ENCODE results near the gene TMEM250. TPM values are rescaled to one million over a fixed set of nuclear protein-coding genes. Genes with fewer than 3 reads are reported as not detected.

The TMEM250 gene
- total and polyA plus RNA-seq, 4 experiments from 2014 or later: 46.7 to 67.3 (median 53.9) TPM

- Histone ChIP-seq H3K4me3 (ENCODE audit: low read length in 2 of 2) (no peak overlapping the region), H3K27me3 (ENCODE audit: insufficient read depth, low read length) (no peaks in the 10 kb centered on the region), H3K4me1 (ENCODE audit: insufficient read depth, low read length) (no peaks in the 10 kb centered on the region), H3K36me3 (ENCODE audit: insufficient read depth, low read length) (no peaks in the 10 kb centered on the region), H3K27ac (ENCODE audit: low read depth, low read length) (no peak overlapping the region), H3K9me3 (ENCODE audit: control insufficient read depth in 1 of 2, low read length in 2 of 2) (no peaks in the 10 kb centered on the region)
- H3K4me3 Mint-ChIP-seq: no peak overlapping the region
- intact Hi-C loops (cut with micrococcal nuclease): no loop called here
- ChIA-PET POLR2A (ENCODE audit: partially characterized antibody) (no interaction called here), CTCF (ENCODE audit: partially characterized antibody) (no interaction called here)
- H3K36me3 Mint-ChIP-seq: no peaks in the 10 kb centered on the region
- DNase-seq: no peak
- H3K4me1 Mint-ChIP-seq: no peaks in the 10 kb centered on the region
- H3K27ac Mint-ChIP-seq: no peak overlapping the region
- peaks cover 5 to 15% of the 10 kb centered on the region in 2 donors for H3K27me3 Mint-ChIP-seq
- H3K9me3 Mint-ChIP-seq: no peaks in the 10 kb centered on the region
Observed at GRCh38 chr9:136156209-136157120, 37.8 kb upstream of the TMEM250 start.

- Histone ChIP-seq H3K27me3 (ENCODE audit: insufficient read depth, low read length) (no peaks in the 10 kb centered on the region), H3K9me3 (ENCODE audit: control insufficient read depth in 1 of 2, low read length in 2 of 2) (no peaks in the 10 kb centered on the region), H3K27ac (ENCODE audit: low read depth, low read length) (no peak overlapping the region), H3K36me3 (ENCODE audit: insufficient read depth, low read length) (no peaks in the 10 kb centered on the region), H3K4me3 (ENCODE audit: low read length in 2 of 2) (no peak overlapping the region), H3K4me1 (ENCODE audit: insufficient read depth, low read length) (no peaks in the 10 kb centered on the region)
- Mint-ChIP-seq H3K27me3 (peaks cover 5 to 14% of the 10 kb centered on the region in 2 donors), H3K4me3 (no peak overlapping the region), H3K4me1 (no peaks in the 10 kb centered on the region), H3K27ac (peak overlapping the region in 1 of 7 donors; percentile 25), H3K36me3 (no peaks in the 10 kb centered on the region), H3K9me3 (no peaks in the 10 kb centered on the region)
- intact Hi-C loops (cut with micrococcal nuclease): no loop called here
- ChIA-PET CTCF (ENCODE audit: partially characterized antibody) (no interaction called here), POLR2A (ENCODE audit: partially characterized antibody) (no interaction called here)
- no peak for DNase-seq
Observed at GRCh38 chr9:136155576-136155975, 36.9 kb upstream of the TMEM250 start.

DNA sequence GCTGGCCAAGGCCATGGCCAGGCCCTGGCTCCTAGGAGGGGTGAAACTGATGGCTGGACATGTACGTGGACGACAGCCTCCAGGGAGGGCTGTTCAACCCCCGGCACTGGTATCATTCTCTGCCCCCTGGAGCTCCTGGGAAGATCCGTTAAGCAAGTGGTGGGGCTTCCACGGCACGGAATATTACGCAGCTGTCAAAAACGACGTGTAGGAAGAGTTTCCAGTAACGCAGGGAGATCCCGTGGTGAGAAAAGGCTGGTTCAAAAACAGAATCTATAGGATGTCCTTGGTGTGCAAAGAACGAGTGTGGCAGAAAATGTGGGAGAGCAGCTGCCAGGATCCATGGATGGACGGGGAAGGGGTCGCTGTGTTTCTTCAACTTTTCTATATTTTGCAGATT lies 36.3 kb upstream of the TMEM250 start:
- no peaks in the 10 kb centered on the region for H3K36me3 ChIP-seq (ENCODE audit: insufficient read depth, low read length)
- no peaks in the 10 kb centered on the region for H3K9me3 Mint-ChIP-seq
- ChIA-PET CTCF (ENCODE audit: partially characterized antibody) (no interaction called here), POLR2A (ENCODE audit: partially characterized antibody) (no interaction called here)
- intact Hi-C loops (cut with micrococcal nuclease): no loop called here
- no peaks in the 10 kb centered on the region for H3K4me1 Mint-ChIP-seq
- DNase-seq: no peak
- no peaks in the 10 kb centered on the region for H3K9me3 ChIP-seq (ENCODE audit: control insufficient read depth in 1 of 2, low read length in 2 of 2)
- H3K27me3 Mint-ChIP-seq: peaks cover 5 to 14% of the 10 kb centered on the region in 2 donors
- H3K27ac Mint-ChIP-seq: peak overlapping the region in 1 of 7 donors; percentile 6
- H3K27me3 ChIP-seq (ENCODE audit: insufficient read depth, low read length): no peaks in the 10 kb centered on the region
- H3K27ac ChIP-seq (ENCODE audit: low read depth, low read length): no peak overlapping the region
- H3K4me1 ChIP-seq (ENCODE audit: insufficient read depth, low read length): no peaks in the 10 kb centered on the region
- H3K36me3 Mint-ChIP-seq: no peaks in the 10 kb centered on the region
- no peak overlapping the region for H3K4me3 Mint-ChIP-seq
- no peak overlapping the region for H3K4me3 ChIP-seq (ENCODE audit: low read length in 2 of 2)

GRCh38 chr9:136153381-136154065 lies 34.8 kb upstream of the TMEM250 start:
- Histone ChIP-seq H3K27ac (ENCODE audit: low read depth, low read length) (no peak overlapping the region), H3K4me3 (ENCODE audit: low read length in 2 of 2) (no peak overlapping the region), H3K27me3 (ENCODE audit: insufficient read depth, low read length) (no peaks in the 10 kb centered on the region), H3K36me3 (ENCODE audit: insufficient read depth, low read length) (no peaks in the 10 kb centered on the region), H3K4me1 (ENCODE audit: insufficient read depth, low read length) (no peaks in the 10 kb centered on the region), H3K9me3 (ENCODE audit: control insufficient read depth in 1 of 2, low read length in 2 of 2) (no peaks in the 10 kb centered on the region)
- Mint-ChIP-seq H3K4me1 (no peaks in the 10 kb centered on the region), H3K27ac (no peak overlapping the region), H3K36me3 (no peaks in the 10 kb centered on the region), H3K9me3 (no peaks in the 10 kb centered on the region), H3K4me3 (no peak overlapping the region), H3K27me3 (peaks cover 5 to 12% of the 10 kb centered on the region in 2 donors)
- ChIA-PET POLR2A (ENCODE audit: partially characterized antibody) (no interaction called here), CTCF (ENCODE audit: partially characterized antibody) (no interaction called here)
- DNase-seq: no peak
- intact Hi-C loops (cut with micrococcal nuclease): no loop called here

DNA sequence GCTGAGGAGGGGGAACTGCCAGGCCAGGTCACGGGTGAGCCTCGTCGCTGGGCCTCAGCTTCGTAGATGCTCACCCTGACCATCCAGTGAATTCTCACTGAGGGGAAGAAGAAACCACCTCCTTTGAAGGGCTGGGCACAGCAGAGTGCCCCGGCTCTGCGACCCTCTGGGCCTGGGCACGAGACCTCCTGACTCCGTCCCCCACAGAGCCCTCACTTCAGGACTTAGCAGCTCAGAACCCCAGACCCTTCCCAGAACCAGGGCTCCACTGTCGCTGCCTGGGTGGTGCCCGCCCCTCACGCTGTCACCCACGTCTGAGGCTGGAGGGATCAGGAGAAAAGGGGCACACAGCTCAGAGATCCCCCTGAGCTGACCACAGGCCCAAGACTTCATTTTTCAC lies 34.3 kb upstream of the TMEM250 start:
- H3K27me3 ChIP-seq (ENCODE audit: insufficient read depth, low read length): no peaks in the 10 kb centered on the region
- no peaks in the 10 kb centered on the region for H3K36me3 Mint-ChIP-seq
- H3K4me3 ChIP-seq (ENCODE audit: low read length in 2 of 2): no peak overlapping the region
- no peak overlapping the region for H3K4me3 Mint-ChIP-seq
- no peaks in the 10 kb centered on the region for H3K4me1 Mint-ChIP-seq
- no peak overlapping the region for H3K27ac Mint-ChIP-seq
- H3K27ac ChIP-seq (ENCODE audit: low read depth, low read length): no peak overlapping the region
- peaks cover 5 to 12% of the 10 kb centered on the region in 2 donors for H3K27me3 Mint-ChIP-seq
- H3K9me3 ChIP-seq (ENCODE audit: control insufficient read depth in 1 of 2, low read length in 2 of 2): no peaks in the 10 kb centered on the region
- intact Hi-C loops (cut with micrococcal nuclease): no loop called here
- CTCF ChIA-PET (ENCODE audit: partially characterized antibody): no interaction called here
- no peaks in the 10 kb centered on the region for H3K36me3 ChIP-seq (ENCODE audit: insufficient read depth, low read length)
- H3K4me1 ChIP-seq (ENCODE audit: insufficient read depth, low read length): no peaks in the 10 kb centered on the region
- POLR2A ChIA-PET (ENCODE audit: partially characterized antibody): no interaction called here
- no peak for DNase-seq
- H3K9me3 Mint-ChIP-seq: no peaks in the 10 kb centered on the region

DNA sequence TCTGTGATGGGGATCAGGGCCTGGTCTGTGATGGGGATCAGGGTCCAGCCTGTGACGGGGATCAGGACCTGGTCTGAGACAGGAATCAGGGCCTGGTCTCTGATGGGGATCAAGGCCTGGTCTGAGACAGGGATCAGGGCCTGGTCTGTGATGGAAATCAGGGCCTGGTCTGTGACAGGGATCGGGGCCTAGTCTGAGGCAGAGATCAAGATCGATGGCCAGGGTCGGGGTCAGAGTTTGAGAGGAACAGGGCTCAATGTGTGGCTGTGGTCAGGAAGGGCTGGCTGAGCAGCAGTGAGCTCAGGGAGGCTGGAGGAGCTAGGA lies 33.8 kb upstream of the TMEM250 start:
- POLR2A ChIA-PET (ENCODE audit: partially characterized antibody): no interaction called here
- H3K4me1 ChIP-seq (ENCODE audit: insufficient read depth, low read length): no peaks in the 10 kb centered on the region
- no peak overlapping the region for H3K4me3 Mint-ChIP-seq
- H3K27ac Mint-ChIP-seq: no peak overlapping the region
- H3K4me1 Mint-ChIP-seq: no peaks in the 10 kb centered on the region
- H3K9me3 ChIP-seq (ENCODE audit: control insufficient read depth in 1 of 2, low read length in 2 of 2): no peaks in the 10 kb centered on the region
- intact Hi-C loops (cut with micrococcal nuclease): no loop called here
- no peaks in the 10 kb centered on the region for H3K36me3 Mint-ChIP-seq
- no peak for DNase-seq
- H3K9me3 Mint-ChIP-seq: no peaks in the 10 kb centered on the region
- CTCF ChIA-PET (ENCODE audit: partially characterized antibody): no interaction called here
- H3K4me3 ChIP-seq (ENCODE audit: low read length in 2 of 2): no peak overlapping the region
- peaks cover 4 to 12% of the 10 kb centered on the region in 2 donors for H3K27me3 Mint-ChIP-seq
- H3K27me3 ChIP-seq (ENCODE audit: insufficient read depth, low read length): no peaks in the 10 kb centered on the region
- no peaks in the 10 kb centered on the region for H3K36me3 ChIP-seq (ENCODE audit: insufficient read depth, low read length)
- no peak overlapping the region for H3K27ac ChIP-seq (ENCODE audit: low read depth, low read length)

- Mint-ChIP-seq H3K27ac (peak overlapping the region in 1 of 7 donors; percentile 30), H3K4me3 (no peak overlapping the region), H3K36me3 (no peaks in the 10 kb centered on the region), H3K4me1 (no peaks in the 10 kb centered on the region), H3K27me3 (peaks cover 3 to 11% of the 10 kb centered on the region in 2 donors), H3K9me3 (no peaks in the 10 kb centered on the region)
- Histone ChIP-seq H3K36me3 (ENCODE audit: insufficient read depth, low read length) (no peaks in the 10 kb centered on the region), H3K27ac (ENCODE audit: low read depth, low read length) (no peak overlapping the region), H3K9me3 (ENCODE audit: control insufficient read depth in 1 of 2, low read length in 2 of 2) (no peaks in the 10 kb centered on the region), H3K4me3 (ENCODE audit: low read length in 2 of 2) (no peak overlapping the region), H3K27me3 (ENCODE audit: insufficient read depth, low read length) (no peaks in the 10 kb centered on the region), H3K4me1 (ENCODE audit: insufficient read depth, low read length) (no peaks in the 10 kb centered on the region)
- CTCF ChIA-PET (ENCODE audit: partially characterized antibody): interaction anchor here (0.8 kb wide), 1 partner anchor 13 kb away, joined by 3 read pairs; no protein-coding TSS in a partner anchor
- POLR2A ChIA-PET (ENCODE audit: partially characterized antibody): no interaction called here
- DNase-seq: no peak
- intact Hi-C loops (cut with micrococcal nuclease): no loop called here
Observed at GRCh38 chr9:136151848-136152542, 33.3 kb upstream of the TMEM250 start.

Data from CD4-positive, alpha-beta memory T cell (primary cell).